Neural crest cell (in vitro differentiated cells): ENCODE data around the gene FOXP4. TPM values are rescaled to one million over a fixed set of nuclear protein-coding genes. Genes with fewer than 3 reads are reported as not detected.

Experiments
- DNase-seq: peaks from one replicate; pipeline ENCODE4 v3.0.0; 2021; ENCODE audit warnings: low read depth, mixed read lengths, low spot score
- H3K27ac Mint-ChIP-seq: one replicate; pipeline ENCODE4 v1.8.0; 2021; ENCODE audit warnings: mild to moderate bottlenecking, mixed read lengths; ENCODE audit not compliant: unreplicated experiment
- H3K27me3 Mint-ChIP-seq: 2 replicates; pipeline ENCODE4 v1.8.0; 2021; ENCODE audit warnings: low read depth, mild to moderate bottlenecking, mixed read lengths
- H3K36me3 Mint-ChIP-seq: 2 replicates; pipeline ENCODE4 v1.8.0; 2021; ENCODE audit warnings: low read depth, mild to moderate bottlenecking, mixed read lengths
- H3K4me1 Mint-ChIP-seq: 2 replicates; pipeline ENCODE4 v1.8.0; 2021; ENCODE audit warnings: mixed read lengths
- H3K4me3 Mint-ChIP-seq: one replicate; pipeline ENCODE4 v1.8.0; 2021; ENCODE audit warnings: mild to moderate bottlenecking, mixed read lengths
- H3K9me3 Mint-ChIP-seq: 2 replicates; pipeline ENCODE4 v1.8.0; 2021; ENCODE audit warnings: mixed read lengths
- total RNA-seq: library from RNA; stranded (reverse); gene quantifications from 2 replicates; pipeline ENCODE4 v1.2.1, GENCODE V29; 2021
- TF ChIP-seq, protein P1 (sequence below): fragments of 200-600 bp; sonication (generic); conservative IDR thresholded peaks from 2 replicates; pipeline ENCODE4 v1.5.0; 2021; ENCODE audit warnings: antibody characterized with exemption, mild to moderate bottlenecking

FOXP4 gene
- total RNA-seq, 1 donor from 2014 or later: 57.9 TPM

- Mint-ChIP-seq H3K27me3 (peaks cover 10% of the 10 kb centered on the region), H3K27ac (no peak overlapping the region), H3K4me3 (no peak overlapping the region), H3K9me3 (no peaks in the 10 kb centered on the region), H3K4me1 (peaks cover 23% of the 10 kb centered on the region), H3K36me3 (peaks cover 5% of the 10 kb centered on the region)
- TF ChIP-seq, protein P1, sequence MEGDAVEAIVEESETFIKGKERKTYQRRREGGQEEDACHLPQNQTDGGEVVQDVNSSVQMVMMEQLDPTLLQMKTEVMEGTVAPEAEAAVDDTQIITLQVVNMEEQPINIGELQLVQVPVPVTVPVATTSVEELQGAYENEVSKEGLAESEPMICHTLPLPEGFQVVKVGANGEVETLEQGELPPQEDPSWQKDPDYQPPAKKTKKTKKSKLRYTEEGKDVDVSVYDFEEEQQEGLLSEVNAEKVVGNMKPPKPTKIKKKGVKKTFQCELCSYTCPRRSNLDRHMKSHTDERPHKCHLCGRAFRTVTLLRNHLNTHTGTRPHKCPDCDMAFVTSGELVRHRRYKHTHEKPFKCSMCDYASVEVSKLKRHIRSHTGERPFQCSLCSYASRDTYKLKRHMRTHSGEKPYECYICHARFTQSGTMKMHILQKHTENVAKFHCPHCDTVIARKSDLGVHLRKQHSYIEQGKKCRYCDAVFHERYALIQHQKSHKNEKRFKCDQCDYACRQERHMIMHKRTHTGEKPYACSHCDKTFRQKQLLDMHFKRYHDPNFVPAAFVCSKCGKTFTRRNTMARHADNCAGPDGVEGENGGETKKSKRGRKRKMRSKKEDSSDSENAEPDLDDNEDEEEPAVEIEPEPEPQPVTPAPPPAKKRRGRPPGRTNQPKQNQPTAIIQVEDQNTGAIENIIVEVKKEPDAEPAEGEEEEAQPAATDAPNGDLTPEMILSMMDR: no peak
- DNase-seq: no peak
Measured at GRCh38 chr6:41600499-41601247, 54.5 kb downstream of the FOXP4 start.

GRCh38 chr6:41601248-41601549, 55.0 kb downstream of the FOXP4 start:
- no peaks in the 10 kb centered on the region for H3K9me3 Mint-ChIP-seq
- DNase-seq: no peak
- H3K36me3 Mint-ChIP-seq: peaks cover 5% of the 10 kb centered on the region
- H3K27ac Mint-ChIP-seq: no peak overlapping the region
- H3K4me3 Mint-ChIP-seq: no peak overlapping the region
- peaks cover 23% of the 10 kb centered on the region for H3K4me1 Mint-ChIP-seq
- TF ChIP-seq, protein P1: no peak
- peaks cover 10% of the 10 kb centered on the region for H3K27me3 Mint-ChIP-seq

DNA sequence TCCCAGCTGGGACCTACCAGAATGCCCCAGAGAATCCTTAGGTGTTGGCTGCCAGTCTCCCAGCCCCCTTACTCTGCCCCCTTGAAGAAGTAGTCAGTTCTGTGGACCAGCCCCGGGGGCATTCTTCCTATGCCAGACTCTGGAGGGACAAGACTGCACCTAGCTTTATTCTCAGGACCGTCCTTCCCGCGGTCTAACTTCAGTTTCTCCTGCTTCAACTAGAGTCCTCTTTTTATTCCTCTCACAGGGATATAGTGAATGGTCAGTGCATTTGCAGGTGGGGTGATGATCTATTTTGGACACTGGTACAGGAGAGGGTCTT, 56.2 kb downstream of the FOXP4 start:
- no peak overlapping the region for H3K27ac Mint-ChIP-seq
- no peak for DNase-seq
- H3K4me3 Mint-ChIP-seq: no peak overlapping the region
- H3K4me1 Mint-ChIP-seq: peaks cover 23% of the 10 kb centered on the region
- H3K36me3 Mint-ChIP-seq: no peaks in the 10 kb centered on the region
- H3K9me3 Mint-ChIP-seq: no peaks in the 10 kb centered on the region
- peaks cover 10% of the 10 kb centered on the region for H3K27me3 Mint-ChIP-seq
- TF ChIP-seq, protein P1: no peak

DNA sequence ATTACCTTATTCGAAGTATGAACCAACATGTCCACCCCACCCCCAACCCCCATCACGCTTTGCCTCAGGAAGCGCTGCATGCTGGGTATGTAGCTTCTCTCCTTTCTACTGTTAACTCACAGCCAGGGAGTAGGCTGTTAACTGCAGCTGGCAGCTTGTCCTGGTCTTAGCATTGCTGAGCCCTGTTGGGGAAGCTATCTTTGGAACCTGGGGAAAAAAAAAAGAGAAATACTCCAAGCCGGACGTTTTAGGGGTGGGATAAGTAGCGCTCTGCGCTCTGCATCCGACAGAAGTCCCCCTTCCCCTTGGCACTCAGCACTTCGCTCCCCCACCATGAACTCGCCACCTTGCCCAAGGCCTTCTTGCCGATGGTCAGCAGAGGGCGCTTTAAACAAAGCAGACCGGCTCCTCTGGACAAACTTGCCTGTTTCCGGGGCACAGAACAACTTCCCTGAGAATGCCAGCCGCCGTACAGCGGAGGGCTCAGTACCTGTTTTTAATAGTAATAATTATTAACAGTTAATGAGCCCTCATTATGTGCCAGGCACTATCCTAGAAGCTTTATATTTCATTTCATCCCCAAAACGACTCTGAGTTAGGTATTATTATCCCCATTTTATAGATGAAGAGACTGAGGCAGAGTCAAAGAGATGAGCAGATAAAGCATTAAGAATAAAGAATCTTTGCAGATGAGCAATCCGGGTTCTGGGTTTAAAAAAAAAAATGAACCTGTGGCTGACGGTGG, 56.9 kb downstream of the FOXP4 start:
- H3K27me3 Mint-ChIP-seq: peaks cover 10% of the 10 kb centered on the region
- H3K4me1 Mint-ChIP-seq: peaks cover 23% of the 10 kb centered on the region
- no peak overlapping the region for H3K27ac Mint-ChIP-seq
- H3K36me3 Mint-ChIP-seq: no peaks in the 10 kb centered on the region
- peak overlapping the region; percentile 79 for H3K4me3 Mint-ChIP-seq
- peak; percentile 88 for DNase-seq
- no peaks in the 10 kb centered on the region for H3K9me3 Mint-ChIP-seq
- TF ChIP-seq, protein P1: peak; percentile 97

- no peak overlapping the region for H3K4me3 Mint-ChIP-seq
- H3K27ac Mint-ChIP-seq: no peak overlapping the region
- TF ChIP-seq, protein P1: no peak
Measured at GRCh38 chr6:41604006-41604405, 57.8 kb downstream of the FOXP4 start.

More at GRCh38 chr6:41604006-41604405, 57.8 kb downstream of the FOXP4 start:
- Mint-ChIP-seq H3K9me3 (no peaks in the 10 kb centered on the region), H3K36me3 (no peaks in the 10 kb centered on the region), H3K27me3 (peaks cover 10% of the 10 kb centered on the region), H3K4me1 (peaks cover 23% of the 10 kb centered on the region)
- DNase-seq: no peak
